HepG2 (cell line): ENCODE data around the gene CDCA5. TPM values are rescaled to one million over a fixed set of nuclear protein-coding genes. Genes with fewer than 3 reads are reported as not detected.
A peak's percentile ranks its signal among the peaks of the same experiment; 100 is the strongest.

Source experiments
- CREM ChIP-seq, 2 experiments: sonication (generic) in 1 of 2; formaldehyde crosslinking in 1 of 2; IDR thresholded peaks; 2 replicates each; pipeline versions ENCODE4 v1.4.0 to v1.6.1; 2016 to 2020; ENCODE audit warnings: antibody characterized with exemption in 1 of 2, mild to moderate bottlenecking in 1 of 2, missing genetic modification reagents in 1 of 2
- EHMT2 ChIP-seq: fragments of 200-600 bp; sonication (generic); IDR thresholded peaks from 2 replicates; pipeline ENCODE4 v1.7.0; 2017; ENCODE audit warnings: antibody characterized with exemption, low read depth, low read length, borderline replicate concordance
- ISX ChIP-seq: sonication (generic); formaldehyde crosslinking; conservative IDR thresholded peaks from 2 replicates; pipeline ENCODE4 v1.5.0; 2020; ENCODE audit warnings: missing genetic modification reagents
- KAT8 ChIP-seq: IDR thresholded peaks from 2 replicates; pipeline ENCODE4 v1.6.1; 2016; ENCODE audit warnings: missing genetic modification reagents, missing compliant biosample characterization
- SP1 ChIP-seq, 2 experiments: fragments of 450-650 bp in 1 of 2; sonication (generic) in 1 of 2; formaldehyde crosslinking in 1 of 2; IDR thresholded peaks; 2 replicates each; pipeline versions ENCODE4 v1.4.0 to v1.6.1; 2016 to 2020; ENCODE audit warnings: missing genetic modification reagents in 1 of 2
- SRSF1 ChIP-seq: fragments of 200-400 bp; formaldehyde crosslinking; optimal IDR thresholded peaks from 2 replicates; pipeline ENCODE3; 2017; ENCODE audit warnings: mild to moderate bottlenecking, low read depth, low read length, moderate library complexity
- ZNF143 ChIP-seq: sonication (generic); formaldehyde crosslinking; IDR thresholded peaks from 2 replicates; pipeline ENCODE4 v1.4.0; 2020; ENCODE audit warnings: missing genetic modification reagents
- ZNF354B ChIP-seq: sonication (generic); formaldehyde crosslinking; IDR thresholded peaks from 2 replicates; pipeline ENCODE4 v1.8.0; 2022; ENCODE audit warnings: mild to moderate bottlenecking, missing genetic modification reagents
- ZNF562 ChIP-seq: sonication (generic); formaldehyde crosslinking; IDR thresholded peaks from 2 replicates; pipeline ENCODE4 v1.8.0; 2022; ENCODE audit warnings: missing genetic modification reagents, borderline replicate concordance
- ZNF709 ChIP-seq: sonication (generic); formaldehyde crosslinking; IDR thresholded peaks from 2 replicates; pipeline ENCODE4 v1.5.0; 2020; ENCODE audit warnings: mild to moderate bottlenecking, missing genetic modification reagents
- polyA plus RNA-seq, 8 experiments: library from polyadenylated mRNA; depleted of rRNA in 3 of 8; stranded (reverse) in 7 of 8; unstranded in 1 of 8; fragments of >200 nt; fragmentation: Illumina TruSeq in 4 of 8; extraction: Trizol in 4 of 8; gene quantifications; 2 replicates each; pipeline versions ENCODE4 v1.2.1 to v1.2.3, GENCODE V29; 2011 to 2016; ENCODE audit warnings: low read depth in 4 of 8, missing spikeins in 1 of 8, mixed read lengths in 1 of 8; ENCODE audit not compliant: insufficient read depth in 1 of 8
- total RNA-seq, 5 experiments: library from RNA; depleted of rRNA; stranded (reverse); fragments of >200 nt; fragmentation: Illumina TruSeq; extraction: Trizol; gene quantifications; 2 replicates each; pipeline ENCODE4 v1.2.3, GENCODE V29; 2016; ENCODE audit warnings: low read depth in 1 of 5
- TF ChIP-seq, protein P1 (sequence below): sonication (generic); formaldehyde crosslinking; IDR thresholded peaks from 2 replicates; pipeline ENCODE4 v1.9.0; 2022; ENCODE audit warnings: missing genetic modification reagents, mild to moderate bottlenecking, borderline replicate concordance

The CDCA5 gene
- total and polyA plus RNA-seq, 2 of the 13 experiments (the other 11 are each of a cell fraction or from before 2014, with no cell fraction given): 13.5 to 50.6 TPM

- TF ChIP-seq, protein P1, sequence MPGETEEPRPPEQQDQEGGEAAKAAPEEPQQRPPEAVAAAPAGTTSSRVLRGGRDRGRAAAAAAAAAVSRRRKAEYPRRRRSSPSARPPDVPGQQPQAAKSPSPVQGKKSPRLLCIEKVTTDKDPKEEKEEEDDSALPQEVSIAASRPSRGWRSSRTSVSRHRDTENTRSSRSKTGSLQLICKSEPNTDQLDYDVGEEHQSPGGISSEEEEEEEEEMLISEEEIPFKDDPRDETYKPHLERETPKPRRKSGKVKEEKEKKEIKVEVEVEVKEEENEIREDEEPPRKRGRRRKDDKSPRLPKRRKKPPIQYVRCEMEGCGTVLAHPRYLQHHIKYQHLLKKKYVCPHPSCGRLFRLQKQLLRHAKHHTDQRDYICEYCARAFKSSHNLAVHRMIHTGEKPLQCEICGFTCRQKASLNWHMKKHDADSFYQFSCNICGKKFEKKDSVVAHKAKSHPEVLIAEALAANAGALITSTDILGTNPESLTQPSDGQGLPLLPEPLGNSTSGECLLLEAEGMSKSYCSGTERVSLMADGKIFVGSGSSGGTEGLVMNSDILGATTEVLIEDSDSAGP (CRISPR knock-in tag): peak; percentile 53
- TF ChIP-seq ZNF354B (CRISPR knock-in tag): no peak
- peak; percentile 92 for TF ChIP-seq SRSF1
- TF ChIP-seq ZNF709 (CRISPR knock-in tag): peak; percentile 20; the same call in 1 of the 2 replicates
- no peak for TF ChIP-seq ISX
- peak; percentile 31; the same call in 1 of the 2 replicates for TF ChIP-seq ZNF143 (CRISPR knock-in tag)
- 0 out of 2 replicates have a peak, but pooled peaks have one; percentile 27 for TF ChIP-seq CREM (IDR thresholded peaks at IDR 0.05)
- TF ChIP-seq CREM (CRISPR knock-in tag; IDR thresholded peaks at IDR 0.05): no peak
- TF ChIP-seq ZNF562 (CRISPR knock-in tag): no peak
- TF ChIP-seq EHMT2: no peak
- no peak for TF ChIP-seq SP1 (IDR thresholded peaks at IDR 0.05)
- peak; percentile 87 for TF ChIP-seq SP1 (CRISPR knock-in tag; IDR thresholded peaks at IDR 0.05)
- 0 out of 2 replicates have a peak, but pooled peaks have one; percentile 23 for TF ChIP-seq KAT8
Observed at GRCh38 chr11:65111744-65112545, 28.1 kb upstream of the CDCA5 start, which contains the start of gene TM7SF2 (continued).
